Measurements from ENCODE around the gene RPTOR.
"Not testable (repeated sequence)": the region's sequence is repeated elsewhere in the genome, so short reads cannot be mapped to it uniquely, and the experiment has no call there.

Gene RPTOR

DNA sequence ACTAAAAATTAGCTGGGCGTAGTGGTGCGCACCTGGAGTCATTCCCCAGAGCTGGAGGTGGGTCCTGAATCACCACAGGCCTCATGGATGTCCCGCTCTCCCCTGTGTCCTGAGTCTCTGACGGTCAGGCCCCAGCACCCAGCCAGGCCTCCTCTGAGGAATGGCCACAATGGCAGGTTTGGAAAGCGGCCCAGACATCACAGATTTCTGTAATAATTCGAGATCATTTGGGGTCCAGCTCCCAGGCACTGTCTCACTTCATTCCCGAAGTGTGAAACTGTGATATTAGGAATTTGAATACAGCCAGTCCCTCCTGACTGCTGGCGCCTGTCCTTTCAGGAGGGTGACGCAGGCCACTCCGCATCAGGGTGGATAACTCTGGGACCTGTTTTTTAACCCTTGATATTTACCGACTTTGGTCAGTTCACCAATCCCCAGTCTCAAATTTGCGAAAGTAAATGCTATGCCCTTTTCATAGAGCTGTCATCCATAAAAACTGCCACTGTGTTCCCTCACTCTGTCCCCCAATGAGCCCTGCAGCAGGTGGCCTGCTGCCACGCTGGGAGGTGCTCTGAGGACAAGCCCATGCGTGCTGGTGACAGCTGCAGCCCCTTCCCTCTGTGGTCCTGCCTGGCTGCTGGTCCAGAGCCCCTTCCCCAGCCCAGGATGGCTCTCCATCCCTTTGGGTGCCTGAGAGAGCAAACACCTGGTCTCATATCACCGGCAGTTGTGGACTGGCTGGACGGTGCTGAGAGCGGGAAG lies 28.3 kb upstream of the RPTOR start:
- no peak for DNase-seq

DNA sequence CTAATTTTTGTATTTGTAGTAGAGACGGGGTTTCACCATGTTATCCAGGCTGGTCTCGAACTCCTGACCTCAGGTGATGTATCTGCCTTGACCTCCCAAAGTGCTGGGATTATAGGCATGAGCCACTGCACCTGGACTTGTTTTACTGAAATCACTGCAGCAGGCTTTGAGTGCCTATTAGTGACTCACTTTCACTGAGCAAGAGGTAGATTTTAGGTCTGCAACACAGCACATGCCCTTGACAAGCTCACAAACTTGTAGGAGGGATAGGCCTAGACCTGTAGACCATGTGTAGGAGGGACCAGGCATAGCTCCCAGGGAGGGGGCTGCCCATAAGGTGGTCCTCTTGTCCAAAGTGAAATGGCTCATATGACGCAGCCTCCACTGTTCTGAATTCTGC lies 27.0 kb upstream of the RPTOR start:
- no peak for DNase-seq

DNA sequence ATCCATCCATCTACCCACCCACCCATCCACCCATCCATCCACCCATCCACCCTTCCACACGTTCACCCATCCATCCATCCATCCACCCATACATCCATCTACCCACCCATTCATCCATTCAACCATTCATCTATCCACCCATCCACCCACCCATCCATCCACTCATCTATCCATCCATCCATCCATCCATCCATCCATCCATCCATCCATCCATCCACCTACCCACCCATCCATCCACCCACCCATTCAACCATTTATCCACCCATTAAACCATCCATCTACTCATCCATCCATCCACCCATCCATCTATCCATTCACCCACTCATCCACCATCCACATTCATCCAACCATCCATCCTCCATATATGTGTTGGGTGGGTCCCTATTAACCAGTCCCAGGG lies 26.2 kb upstream of the RPTOR start:
- no peak for DNase-seq

DNA sequence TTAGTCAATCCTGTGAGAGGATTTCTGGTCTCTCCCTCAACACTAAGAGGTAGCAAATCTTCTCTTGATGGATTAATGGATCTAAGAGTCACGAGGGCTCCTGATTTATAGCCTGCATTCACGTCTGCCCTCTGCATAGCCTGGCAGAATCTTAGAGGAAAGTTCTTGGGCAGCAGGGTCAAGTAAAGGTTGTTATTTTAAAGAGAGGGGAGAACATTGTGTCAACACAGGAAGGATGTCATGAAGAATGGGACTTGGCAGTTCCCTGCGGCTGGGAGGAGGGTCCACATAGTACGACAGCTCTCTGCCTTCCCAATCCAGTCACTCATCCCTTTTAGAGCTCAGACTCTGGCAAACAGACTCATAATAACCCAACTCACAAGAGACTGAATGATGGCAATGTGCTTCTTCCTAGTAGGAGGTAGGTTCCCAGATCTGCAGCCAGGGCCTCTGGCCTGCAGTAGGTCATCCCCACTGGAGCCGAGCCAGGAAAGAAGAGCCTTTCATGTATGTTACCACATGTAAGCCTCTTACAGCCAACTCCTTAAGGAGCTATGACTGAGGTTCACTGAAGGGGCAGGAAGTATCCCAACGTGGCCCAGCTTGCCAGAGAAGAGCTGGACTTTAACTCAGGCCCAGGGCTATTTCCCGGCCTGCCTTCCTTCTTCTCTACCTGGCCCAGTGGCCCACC lies 25.4 kb upstream of the RPTOR start:
- no peak for DNase-seq

DNA sequence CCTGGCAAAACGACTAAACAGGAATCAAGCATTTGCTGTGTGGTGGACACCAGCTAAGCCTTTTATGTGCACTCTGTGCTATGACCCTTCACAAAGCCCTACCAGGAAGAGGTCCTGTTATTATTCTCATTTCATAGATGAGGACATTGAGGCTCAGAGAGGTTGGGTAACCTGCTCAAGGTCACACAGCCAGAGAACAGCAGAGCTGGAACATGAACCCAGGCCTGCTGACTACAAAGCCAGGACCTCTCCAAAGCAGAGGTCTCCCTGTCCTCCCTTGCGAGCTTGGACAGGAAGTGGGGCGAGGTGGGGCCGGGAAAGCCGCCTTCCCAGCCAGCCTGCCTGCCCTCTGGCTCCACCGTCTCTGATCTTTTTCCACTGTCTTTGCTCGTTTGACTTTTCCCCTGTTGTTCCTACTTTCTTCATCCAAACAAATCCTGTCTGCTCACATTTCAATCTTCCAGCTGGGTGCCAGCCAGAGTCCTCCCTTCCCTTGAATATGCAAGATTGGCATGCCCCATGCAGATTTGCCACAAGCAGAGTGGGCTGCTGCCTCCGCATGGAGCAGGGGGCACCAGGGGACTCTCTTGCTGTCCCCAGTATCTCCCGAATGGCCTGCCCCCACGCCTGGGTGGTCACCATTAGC lies 23.7 kb upstream of the RPTOR start:
- no peak for DNase-seq

DNA sequence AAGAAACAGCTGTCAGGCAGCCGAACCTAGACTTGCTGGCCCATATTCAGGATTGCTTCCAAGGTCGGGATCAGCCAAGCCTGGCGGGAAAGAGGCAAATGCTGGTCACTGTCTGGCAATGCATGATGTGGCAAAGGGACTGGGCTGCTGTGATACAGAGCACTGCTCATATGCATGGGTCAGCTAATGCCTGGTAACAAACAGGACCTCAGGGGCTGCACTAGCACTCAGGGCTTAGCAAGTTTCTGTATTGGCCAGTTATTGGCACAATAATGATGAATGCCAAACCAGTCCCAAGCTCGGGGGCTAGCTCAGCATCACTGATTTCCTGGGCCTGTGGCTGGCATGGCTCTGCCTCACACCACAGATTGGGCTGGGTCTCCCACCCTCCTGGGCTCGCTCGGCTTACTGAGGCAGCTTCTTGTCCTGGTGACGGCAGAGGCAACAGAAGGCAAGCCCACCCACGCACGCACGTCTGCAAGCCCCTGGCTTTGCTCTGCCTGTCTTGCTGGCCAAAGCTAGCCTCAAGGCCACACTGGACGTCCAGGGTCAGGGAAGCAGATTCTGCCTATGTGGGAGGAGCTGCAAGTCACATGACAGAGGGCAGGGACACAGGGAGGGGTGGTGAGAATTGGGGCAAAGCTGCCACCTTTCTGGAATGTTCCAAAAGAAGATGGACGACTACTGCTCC lies 21.4 kb upstream of the RPTOR start:
- DNase-seq: no peak

DNA sequence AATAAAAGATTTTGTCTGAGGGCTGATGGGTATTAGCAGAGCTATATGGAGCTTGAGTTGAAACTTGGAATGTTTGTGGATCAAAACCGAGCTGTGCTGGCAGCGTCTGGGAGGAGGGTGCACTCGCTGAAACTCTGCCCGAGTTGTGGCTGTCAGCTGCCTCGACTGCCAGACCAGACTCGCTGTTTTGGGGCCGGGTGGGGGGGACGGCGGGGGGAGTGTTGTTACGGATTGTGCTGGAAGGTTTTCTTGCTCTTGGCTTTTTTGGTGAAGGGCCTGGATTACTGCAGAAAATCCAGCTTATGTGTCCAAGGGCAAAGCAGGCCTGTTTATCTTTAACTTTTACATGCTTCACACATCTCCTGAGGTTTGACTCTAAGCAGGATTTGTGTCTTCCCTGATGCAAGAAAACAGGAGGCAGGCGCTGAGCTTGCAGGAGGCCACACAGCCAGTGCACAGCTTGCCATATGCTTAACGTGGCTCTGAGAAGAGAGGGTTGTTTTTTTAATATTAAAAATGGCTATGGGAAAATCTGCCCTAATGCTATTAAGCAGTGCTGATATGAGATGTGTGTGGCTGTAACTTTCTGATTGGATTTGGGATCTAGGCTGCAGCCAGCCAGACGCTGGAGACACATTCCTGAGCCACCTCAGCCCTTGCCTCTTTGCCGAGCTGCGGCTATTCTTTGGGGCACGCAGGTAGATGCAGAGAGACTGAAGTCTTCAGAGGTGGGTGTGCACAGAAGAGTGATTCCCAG lies 20.5 kb upstream of the RPTOR start:
- DNase-seq: no peak

DNA sequence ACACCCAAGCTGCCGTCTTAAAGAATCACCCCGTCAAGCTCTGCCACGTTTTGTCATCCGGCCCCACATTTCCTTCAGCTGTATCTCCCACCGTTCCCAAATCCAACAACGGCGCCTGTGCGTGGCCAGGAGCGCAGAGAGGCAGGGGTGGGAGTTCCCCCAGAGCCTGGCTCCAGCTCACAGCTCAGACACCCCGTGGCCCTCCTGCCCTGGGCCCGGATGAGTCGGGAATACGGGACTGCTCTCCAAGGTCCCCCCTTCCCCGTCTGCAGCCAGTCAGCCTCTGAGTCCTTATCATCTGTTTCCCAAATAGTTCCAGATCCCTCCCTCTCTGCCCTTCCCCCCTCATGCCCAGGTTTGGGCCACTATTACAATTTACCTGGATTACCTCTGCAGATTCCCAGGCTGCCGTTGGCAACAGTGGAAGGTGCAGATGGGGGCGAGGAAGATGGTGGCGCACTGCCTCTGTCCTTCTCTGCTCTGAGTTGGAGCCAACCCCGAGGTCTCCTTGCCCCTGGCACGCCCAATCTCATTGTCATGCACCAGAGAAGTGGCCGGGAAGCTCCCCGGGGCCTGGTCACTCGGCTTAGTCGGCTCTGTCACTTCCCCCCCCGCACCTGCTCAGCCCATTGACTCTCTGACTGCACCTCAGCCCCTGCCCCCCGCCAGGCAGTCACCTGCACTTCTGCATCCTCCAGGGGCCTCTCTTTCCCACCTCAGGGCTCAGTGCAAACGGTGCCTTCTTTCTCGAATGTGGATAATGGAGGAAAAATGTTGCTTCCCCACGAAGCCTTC lies 18.3 kb upstream of the RPTOR start:
- no peak for DNase-seq

DNA sequence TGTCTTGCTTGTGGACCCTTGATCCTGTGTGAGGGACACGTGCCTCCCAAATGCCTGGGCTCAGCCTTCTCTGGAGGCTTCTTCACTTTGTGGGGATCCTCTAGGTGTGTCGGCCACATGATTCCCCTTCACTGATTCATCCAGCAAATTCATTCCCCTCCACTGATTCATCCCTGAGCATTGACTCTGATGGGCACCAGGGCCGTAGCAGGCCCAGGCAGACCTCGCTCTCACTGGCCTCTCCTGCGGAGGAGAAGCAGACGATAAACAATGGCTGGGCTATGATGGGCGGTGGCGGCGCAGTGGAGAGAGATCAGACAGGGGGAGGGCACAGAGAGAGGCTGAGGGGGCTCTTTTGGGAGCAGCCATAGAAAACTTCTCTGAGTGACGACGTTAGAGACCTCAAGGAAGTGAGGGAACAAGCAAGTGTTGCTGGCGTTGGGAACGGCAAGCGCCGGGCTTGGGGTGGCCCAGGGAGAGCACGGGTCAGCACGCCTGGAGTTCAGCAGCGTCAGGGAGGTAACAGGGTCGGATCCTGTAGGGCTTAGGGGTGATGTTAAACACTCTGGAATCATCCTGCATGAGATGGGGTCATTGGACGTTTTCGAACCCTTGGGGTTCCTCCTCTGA lies 17.5 kb upstream of the RPTOR start:
- no peak for DNase-seq

DNA sequence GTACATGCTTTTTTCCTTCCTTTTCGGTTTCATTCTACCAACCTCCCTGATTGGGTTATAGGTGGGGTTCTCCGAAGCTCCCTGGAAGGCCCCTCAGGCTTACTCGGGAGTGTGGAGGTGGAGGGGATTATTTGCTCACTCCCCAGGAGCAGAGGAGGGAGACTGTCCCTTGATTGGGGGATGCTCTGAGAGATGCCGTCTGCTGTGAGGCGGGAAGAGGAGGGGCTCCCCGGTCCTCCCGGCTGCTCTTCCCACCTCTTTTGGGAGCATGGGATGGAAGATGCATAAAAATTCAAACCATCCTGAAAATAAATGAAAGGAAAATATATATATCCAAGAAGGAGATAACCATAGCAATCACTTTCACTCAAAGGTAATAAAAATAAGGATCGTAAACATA lies 16.1 kb upstream of the RPTOR start:
- no peak for DNase-seq

DNA sequence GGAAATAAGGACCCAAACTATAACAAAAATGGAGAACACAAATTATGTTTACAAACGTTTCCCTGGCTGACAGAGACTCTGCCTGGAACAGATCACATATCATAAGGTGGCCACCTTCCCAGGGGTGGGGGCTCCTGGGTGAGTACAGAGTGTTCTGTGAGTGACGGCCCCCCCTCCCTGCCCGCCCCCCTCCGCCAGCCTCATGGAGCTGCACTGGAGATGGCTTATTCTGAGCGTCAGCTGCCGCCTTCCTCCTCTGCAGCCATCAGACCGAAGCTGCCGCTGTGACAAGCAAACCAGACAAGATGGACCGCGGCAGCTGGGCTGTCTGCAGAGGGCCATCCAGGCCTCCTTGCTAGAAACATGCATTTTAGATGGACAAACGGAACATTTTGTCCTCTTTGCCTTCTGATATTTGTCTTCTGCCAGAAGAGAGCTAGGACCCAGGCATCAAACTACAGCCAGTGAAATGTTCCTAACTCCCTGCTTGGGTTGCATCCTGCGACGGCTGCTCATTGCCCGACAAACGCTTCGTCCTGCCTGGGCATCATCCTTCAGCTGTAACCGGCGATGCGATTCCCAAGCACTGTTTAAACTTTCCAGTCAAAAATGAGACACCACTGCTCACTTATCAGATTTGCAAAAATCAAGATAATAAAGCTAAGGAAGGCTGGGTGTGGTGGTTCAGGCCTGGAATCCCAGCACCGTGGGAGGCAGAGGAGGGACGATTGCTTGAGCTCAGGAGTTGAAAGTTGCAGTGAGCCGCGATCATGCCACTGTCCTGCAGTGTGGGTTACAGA lies 15.3 kb upstream of the RPTOR start:
- no peak for DNase-seq

DNA sequence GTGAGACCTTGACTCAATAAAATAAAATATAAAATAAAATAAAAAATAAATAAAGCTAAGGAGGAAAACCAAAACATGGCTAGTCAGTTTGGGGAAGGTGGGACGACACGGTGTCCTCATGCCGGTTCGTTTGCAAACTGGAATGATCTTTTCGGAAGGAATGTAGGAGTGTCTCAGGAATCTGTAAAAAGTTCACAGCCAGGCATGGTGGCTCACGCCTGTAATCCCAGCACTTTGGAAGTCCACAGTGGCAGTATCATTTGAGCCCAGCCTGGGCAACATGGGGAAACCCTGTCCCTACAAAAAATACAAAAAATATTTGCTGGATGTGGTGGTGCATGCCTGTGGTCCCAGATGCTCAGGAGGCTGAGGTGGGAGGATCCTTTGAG lies 14.7 kb upstream of the RPTOR start:
- no peak for DNase-seq

DNA sequence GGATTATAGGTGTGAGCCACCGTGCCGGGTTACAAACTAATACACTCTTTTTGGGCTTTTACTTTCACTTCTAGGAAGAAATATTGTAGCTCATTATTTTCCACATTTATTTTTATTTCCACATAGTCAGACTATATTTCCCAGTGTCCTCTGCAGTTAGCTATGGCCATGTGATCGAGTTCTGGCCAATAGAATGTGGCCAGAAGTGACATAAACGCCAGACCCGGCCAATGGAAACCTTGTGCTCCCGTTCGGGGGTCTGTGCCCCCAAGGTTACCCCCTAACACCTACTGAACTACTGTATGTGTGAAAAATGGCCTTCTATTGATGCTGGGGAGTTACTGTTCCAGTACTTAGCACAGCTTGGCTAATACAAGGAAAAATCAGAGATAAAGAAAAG lies 13.2 kb upstream of the RPTOR start:
- DNase-seq: no peak

DNA sequence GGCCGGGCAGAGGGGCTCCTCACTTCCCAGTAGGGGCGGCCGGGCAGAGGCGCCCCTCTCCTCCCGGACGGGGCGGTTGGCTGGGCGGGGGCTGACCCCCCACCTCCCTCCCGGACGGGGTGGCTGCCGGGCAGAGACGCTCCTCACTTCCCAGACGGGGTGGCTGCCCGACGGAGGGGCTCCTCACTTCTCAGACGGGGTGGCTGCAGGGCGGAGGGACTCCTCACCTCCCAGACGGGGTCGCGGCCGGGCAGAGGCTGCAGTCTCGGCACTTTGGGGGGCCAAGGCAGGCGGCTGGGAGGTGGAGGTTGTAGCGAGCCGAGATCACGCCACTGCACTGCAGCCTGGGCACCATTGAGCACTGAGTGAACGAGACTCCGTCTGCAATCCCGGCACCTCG lies 7.3 kb upstream of the RPTOR start:
- not testable (repeated sequence) for DNase-seq

DNA sequence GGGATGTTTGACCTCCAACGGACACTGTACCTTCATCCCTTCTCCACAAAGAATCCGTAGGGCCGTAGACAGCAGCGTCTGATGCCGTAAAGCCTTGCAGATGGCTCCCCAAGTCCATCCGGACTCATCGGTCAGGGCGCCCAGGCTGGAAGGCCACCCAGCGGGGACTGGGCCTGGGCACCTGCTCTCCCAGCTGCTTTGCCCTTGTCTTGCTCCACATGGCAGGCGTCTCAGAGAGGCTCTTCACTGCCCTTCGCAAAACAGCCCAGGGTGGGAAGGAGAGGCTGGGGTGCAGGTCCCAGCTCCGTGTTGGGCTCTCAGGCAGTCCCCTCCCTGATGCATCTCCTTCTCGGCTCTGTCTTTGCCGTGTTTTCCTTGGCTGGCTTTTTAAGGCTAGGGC lies 6.2 kb upstream of the RPTOR start:
- DNase-seq: no peak

DNA sequence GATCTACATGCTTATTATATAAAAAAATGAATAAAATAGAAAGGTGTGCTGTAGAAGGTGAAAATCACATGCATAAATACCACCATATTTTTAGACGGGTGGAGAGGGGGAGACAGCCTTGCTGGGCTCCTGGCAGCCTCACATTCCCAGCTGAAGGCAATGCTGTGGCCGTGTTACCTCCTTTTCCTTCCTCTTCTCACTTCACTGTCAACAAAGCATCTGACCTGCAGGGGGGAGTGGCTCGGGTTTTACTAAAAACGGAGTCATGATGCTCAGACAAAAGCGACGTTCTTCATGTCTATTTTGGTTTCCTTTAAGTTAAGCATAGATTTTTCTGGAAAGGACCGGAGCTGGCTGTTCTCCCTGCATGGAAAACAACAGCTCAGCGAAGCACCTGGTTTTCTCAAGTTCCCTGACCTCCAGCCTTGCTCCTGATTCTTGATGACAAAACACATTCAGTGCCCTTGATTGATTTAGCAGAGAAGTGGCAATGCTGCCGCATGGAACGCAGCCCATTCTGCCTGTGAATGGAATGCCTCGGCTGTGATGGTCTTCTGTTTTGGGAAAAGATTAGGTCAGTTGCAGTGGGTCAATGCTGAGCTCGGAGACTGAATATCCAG lies 5.5 kb upstream of the RPTOR start:
- DNase-seq: peak in 1 of 2 donors; percentile 47

DNA sequence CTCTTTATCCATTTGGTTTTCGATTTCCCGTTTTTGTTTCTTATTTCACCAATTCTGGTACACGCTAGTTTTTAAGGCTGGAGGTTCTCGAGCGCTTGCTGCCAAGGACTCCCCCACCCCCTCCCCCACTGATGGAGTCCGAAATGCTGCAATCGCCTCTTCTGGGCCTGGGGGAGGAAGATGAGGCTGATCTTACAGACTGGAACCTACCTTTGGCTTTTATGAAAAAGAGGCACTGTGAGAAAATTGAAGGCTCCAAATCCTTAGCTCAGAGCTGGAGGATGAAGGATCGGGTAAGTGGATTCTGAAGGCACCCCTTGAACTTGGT lies 825 bp downstream of the RPTOR start:
- DNase-seq: no peak

DNA sequence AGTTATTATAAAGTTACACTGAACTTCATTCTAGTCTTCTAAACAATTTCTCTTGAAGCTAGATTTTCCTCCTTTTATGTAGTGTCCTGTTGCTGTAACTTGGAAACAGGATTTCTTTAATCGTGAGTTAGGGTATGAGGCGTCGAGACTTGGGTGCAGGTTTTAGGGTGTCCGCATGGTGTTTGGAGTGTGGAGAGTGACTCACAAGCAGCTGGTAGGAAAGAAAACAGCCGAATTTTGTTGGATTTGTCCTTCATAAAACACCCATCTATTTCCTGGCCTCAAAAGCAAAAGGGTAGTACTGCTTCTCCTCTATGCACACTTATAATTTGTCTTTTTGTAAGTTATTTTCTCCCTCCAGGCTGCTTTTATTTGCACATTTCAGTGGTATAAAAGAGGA lies 1.6 kb downstream of the RPTOR start:
- DNase-seq: no peak

DNA sequence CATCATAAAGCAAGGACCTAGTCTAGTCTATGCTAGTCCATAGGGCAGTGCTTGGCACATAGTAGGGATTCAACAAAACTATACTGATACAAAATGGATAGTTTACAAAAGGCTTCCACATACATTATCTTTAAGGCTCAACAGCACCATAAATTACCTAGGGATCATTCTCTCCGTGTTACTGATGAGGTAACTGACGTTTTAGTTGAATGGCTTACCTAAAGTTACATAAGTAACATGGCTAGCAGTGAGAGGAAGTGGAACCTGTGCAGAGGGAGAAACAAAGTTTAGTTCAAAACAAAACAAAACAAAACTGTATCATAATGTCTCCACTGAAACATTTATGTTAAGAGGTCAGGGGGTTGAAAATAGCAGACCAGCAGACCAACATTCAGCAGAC lies 7.9 kb downstream of the RPTOR start:
- no peak for DNase-seq

DNA sequence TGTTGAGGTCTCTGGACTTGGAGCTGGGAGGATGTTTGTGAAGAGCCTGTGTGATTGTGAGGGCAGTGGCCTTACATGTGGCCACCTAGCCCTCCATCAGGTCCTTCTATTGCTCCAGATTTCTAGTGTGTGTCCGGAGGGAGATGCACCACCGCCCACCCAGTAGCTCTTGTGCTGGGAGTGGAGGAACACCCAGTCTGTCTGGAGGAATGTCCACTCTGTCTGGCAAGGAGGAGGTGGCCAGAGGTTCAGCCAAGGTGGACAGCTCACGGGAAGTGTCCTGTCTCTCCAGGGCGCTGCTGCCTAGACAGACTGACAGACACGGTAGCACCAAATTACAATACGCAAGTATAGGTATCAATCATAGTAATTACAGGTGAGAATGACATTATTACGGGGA lies 10.6 kb downstream of the RPTOR start:
- DNase-seq: no peak
